ENCODE measurements around the gene CELA1. TPM values are rescaled to one million over a fixed set of nuclear protein-coding genes. Genes with fewer than 3 reads are reported as not detected.

The CELA1 gene
- not detected in 2 replicates for total RNA-seq

GRCh38 chr12:51346581-51346980 lies at the start of gene CELA1:
TSS of gene CELA1 (minus strand) at chr12:51346679. CDS start at chr12:51346638, 41 bp downstream.

GRCh38 chr12:51391283-51392123 lies 45.0 kb upstream of the CELA1 start, which contains the start of gene GALNT6:
TSS of gene GALNT6 (minus strand) at chr12:51391406. CDS start at chr12:51379781, 11,625 bp downstream.

GRCh38 chr12:51323966-51324895 lies 22.2 kb downstream of the CELA1 start, which contains the start of gene BIN2:
TSS of gene BIN2 (minus strand) at chr12:51324174. CDS start at chr12:51324102, 72 bp downstream.

Other genes with a start within 250 kb of the CELA1 start
- gene TFCP2, start 173.5 kb downstream of the CELA1 start, total RNA-seq = 8.2 and 8.5 TPM in 2 replicates
- 6.5 and 8.5 TPM in 2 replicates for gene POU6F1, start 128.6 kb downstream of the CELA1 start, total RNA-seq
- gene DAZAP2, start 107.9 kb downstream of the CELA1 start, total RNA-seq = 242 and 371 TPM in 2 replicates
- gene SMAGP, start 76.3 kb downstream of the CELA1 start, total RNA-seq = 24.0 and 25.9 TPM in 2 replicates
- gene BIN2, start 22.5 kb downstream of the CELA1 start, total RNA-seq = not detected in 2 replicates
- gene GALNT6, start 44.7 kb upstream of the CELA1 start, total RNA-seq = 23.6 and 57.5 TPM in 2 replicates
- gene SLC4A8, start 78.2 kb upstream of the CELA1 start, total RNA-seq = 1.1 and 1.3 TPM in 2 replicates
- 1.6 and 5.1 TPM in 2 replicates for gene SCN8A, start 244.6 kb upstream of the CELA1 start, total RNA-seq